Transverse colon (tissue), 4 donors: ENCODE data around the gene KCNH3.

ENCODE experiments used
- POLR2A ChIP-seq: fragments of 450-650 bp; IDR thresholded peaks from one replicate; pipeline ENCODE4 v1.6.1; 2016; ENCODE audit warnings: antibody characterized with exemption, mild to moderate bottlenecking, moderate library complexity
- POLR2AphosphoS5 ChIP-seq, 3 donors: sonication (generic); formaldehyde crosslinking; IDR thresholded peaks; one replicate each; pipeline ENCODE4 v1.6.1; 2016; ENCODE audit warnings: antibody characterized with exemption in 3 of 3
- TF ChIP-seq, protein P1 (sequence below), 5 experiments: fragments of 200-600 bp in 3 of 5; fragments of 450-650 bp in 2 of 5; sonication (generic) in 3 of 5; IDR thresholded peaks; 1 replicate in 2 of 5; 2 replicates in 3 of 5; pipeline ENCODE4 v1.5.1; 2016 to 2017; ENCODE audit warnings: antibody characterized with exemption in 5 of 5, inconsistent platforms in 3 of 5, mild to moderate bottlenecking in 2 of 5, moderate library complexity in 1 of 5

DNA sequence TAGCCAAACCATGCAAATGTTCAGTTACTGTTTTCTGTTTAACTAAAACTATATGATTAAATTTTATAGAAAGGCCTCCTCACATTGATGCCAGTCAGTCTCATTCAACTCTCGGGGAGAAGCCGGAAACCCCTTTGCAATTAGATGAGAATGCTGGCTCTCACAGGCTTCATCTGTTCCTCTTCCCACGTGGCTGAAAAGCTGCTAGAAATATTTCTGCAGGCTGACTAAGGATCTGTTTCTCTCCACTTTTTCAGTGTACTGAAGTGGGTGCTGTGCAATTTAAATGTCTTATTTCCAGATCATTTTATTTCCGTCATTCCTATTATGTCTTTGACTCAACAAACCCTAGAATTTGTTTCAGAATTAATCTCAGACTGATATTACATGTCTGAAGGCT, 17.4 kb upstream of the KCNH3 start:
- TF ChIP-seq POLR2A (no peak), POLR2AphosphoS5 (IDR thresholded peaks at IDR 0.05) (no peak)
- TF ChIP-seq, protein P1, sequence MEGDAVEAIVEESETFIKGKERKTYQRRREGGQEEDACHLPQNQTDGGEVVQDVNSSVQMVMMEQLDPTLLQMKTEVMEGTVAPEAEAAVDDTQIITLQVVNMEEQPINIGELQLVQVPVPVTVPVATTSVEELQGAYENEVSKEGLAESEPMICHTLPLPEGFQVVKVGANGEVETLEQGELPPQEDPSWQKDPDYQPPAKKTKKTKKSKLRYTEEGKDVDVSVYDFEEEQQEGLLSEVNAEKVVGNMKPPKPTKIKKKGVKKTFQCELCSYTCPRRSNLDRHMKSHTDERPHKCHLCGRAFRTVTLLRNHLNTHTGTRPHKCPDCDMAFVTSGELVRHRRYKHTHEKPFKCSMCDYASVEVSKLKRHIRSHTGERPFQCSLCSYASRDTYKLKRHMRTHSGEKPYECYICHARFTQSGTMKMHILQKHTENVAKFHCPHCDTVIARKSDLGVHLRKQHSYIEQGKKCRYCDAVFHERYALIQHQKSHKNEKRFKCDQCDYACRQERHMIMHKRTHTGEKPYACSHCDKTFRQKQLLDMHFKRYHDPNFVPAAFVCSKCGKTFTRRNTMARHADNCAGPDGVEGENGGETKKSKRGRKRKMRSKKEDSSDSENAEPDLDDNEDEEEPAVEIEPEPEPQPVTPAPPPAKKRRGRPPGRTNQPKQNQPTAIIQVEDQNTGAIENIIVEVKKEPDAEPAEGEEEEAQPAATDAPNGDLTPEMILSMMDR (IDR thresholded peaks at IDR 0.05) = no peak
